Skeletal muscle tissue (tissue), 4 donors: Measurements from ENCODE around the gene IMPDH2. TPM values are rescaled to one million over a fixed set of nuclear protein-coding genes. Genes with fewer than 3 reads are reported as not detected.
"Not testable (repeated sequence)": the region's sequence is repeated elsewhere in the genome, so short reads cannot be mapped to it uniquely, and the experiment has no call there.

Experiments used
- H3K27ac ChIP-seq: one replicate; pipeline ENCODE4 v1.7.0; 2013; ENCODE audit warnings: mild to moderate bottlenecking, low read depth, low read length, inconsistent platforms
- H3K27me3 ChIP-seq, 3 donors: one replicate each; pipeline ENCODE4 v1.7.0; 2013; ENCODE audit warnings: low read length in 3 of 3; ENCODE audit not compliant: control insufficient read depth in 3 of 3, insufficient read depth in 3 of 3
- H3K36me3 ChIP-seq, 3 donors: one replicate each; pipeline ENCODE4 v1.7.0; 2013; ENCODE audit warnings: low read length in 3 of 3; ENCODE audit not compliant: control insufficient read depth in 3 of 3, insufficient read depth in 3 of 3
- H3K4me1 ChIP-seq, 3 donors: one replicate each; pipeline ENCODE4 v1.7.0; 2013; ENCODE audit warnings: low read length in 3 of 3, mild to moderate bottlenecking in 3 of 3; ENCODE audit not compliant: control insufficient read depth in 3 of 3, insufficient read depth in 3 of 3
- H3K4me3 ChIP-seq, 3 donors: one replicate each; pipeline ENCODE4 v1.7.0; 2013; ENCODE audit warnings: low read length in 3 of 3
- H3K9ac ChIP-seq, 3 donors: one replicate each; pipeline ENCODE4 v1.7.0; 2013; ENCODE audit warnings: low read length in 3 of 3, mild to moderate bottlenecking in 3 of 3, moderate library complexity in 2 of 3, low read depth in 1 of 3
- H3K9me3 ChIP-seq, 3 donors: one replicate each; pipeline ENCODE4 v1.7.0; 2013; ENCODE audit warnings: low read length in 3 of 3; ENCODE audit not compliant: control insufficient read depth in 3 of 3
- total RNA-seq: library from RNA; depleted of rRNA; stranded (reverse); fragments of >200 nt; gene quantifications from one replicate; pipeline ENCODE4 v1.2.3, GENCODE V29; 2014
- donor health status: Osteomylitis.

Gene IMPDH2
- total RNA-seq, 1 donor from 2014 or later: 523 TPM

GRCh38 chr3:49008627-49009026, 20.6 kb downstream of the IMPDH2 start:
- Histone ChIP-seq H3K9ac (peak overlapping the region; percentile 66 to 96 (median 92)), H3K4me3 (peak overlapping the region in 1 of 3 donors; percentile 66), H3K27ac (peak overlapping the region; percentile 98), H3K36me3 (peaks cover 11 to 14% (median 13%) of the 10 kb centered on the region in 3 donors), H3K4me1 (peaks cover 35 to 51% (median 40%) of the 10 kb centered on the region in 3 donors)
- not testable (repeated sequence) for H3K9me3 ChIP-seq, H3K27me3 ChIP-seq

DNA sequence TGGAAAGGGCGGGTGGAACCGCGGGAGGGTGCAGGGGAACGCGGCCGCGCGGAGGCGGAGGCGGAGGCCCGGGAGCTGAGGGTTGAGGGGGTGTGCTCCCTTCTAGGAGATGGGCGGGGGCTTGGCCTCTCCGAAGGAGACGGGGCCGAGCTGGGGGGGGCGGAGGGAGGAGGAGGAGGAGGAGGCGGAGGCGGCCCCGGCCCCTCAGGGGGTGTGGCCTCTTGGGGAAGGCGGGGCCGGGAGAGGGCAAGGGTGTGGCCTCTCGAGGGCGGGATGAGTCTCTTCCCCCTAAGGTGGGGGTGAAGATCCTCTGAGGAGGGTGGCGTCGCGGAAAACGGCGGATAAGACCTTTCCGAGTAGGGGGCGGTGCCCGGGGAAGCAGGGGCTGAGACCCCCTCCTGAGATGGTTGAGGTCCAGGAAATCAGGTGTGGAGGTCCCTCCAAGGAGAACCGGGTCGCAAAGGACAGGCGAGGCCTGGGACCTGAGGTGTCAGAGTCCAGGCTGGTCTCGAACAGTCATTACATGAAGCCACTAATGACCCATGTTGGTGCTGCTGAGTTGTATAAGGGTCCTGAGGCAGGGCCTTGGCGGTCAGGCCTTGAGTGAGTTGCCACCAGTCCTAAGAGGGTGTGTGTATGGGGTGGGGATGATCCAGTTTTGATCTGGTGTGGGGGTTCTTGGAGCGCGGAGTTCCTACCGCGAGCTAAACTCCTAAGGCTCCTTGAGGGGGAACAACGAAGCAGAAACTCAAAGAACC, 21.2 kb downstream of the IMPDH2 start:
- Histone ChIP-seq H3K4me1 (peaks cover 28 to 44% (median 34%) of the 10 kb centered on the region in 3 donors), H3K27ac (peak overlapping the region; percentile 98), H3K27me3 (no peaks in the 10 kb centered on the region), H3K9me3 (no peaks in the 10 kb centered on the region), H3K36me3 (peaks cover 9 to 12% (median 10%) of the 10 kb centered on the region in 3 donors), H3K4me3 (peak overlapping the region; percentile 89 to 97 (median 95)), H3K9ac (peak overlapping the region; percentile 87 to 96 (median 92))

- Histone ChIP-seq H3K36me3 (peaks cover 5 to 8% (median 6%) of the 10 kb centered on the region in 3 donors), H3K4me3 (peak within 1 kb of the TSS; percentile 89 to 97 (median 95)), H3K27ac (peak within 1 kb of the TSS; percentile 98), H3K4me1 (peaks cover 21 to 37% (median 26%) of the 10 kb centered on the region in 3 donors), H3K9ac (peak within 1 kb of the TSS; percentile 92 to 96 (median 93)), H3K9me3 (no peaks in the 10 kb centered on the region), H3K27me3 (no peaks in the 10 kb centered on the region)
Observed at GRCh38 chr3:49007068-49007770, 22.0 kb downstream of the IMPDH2 start, which contains the start of gene WDR6. Gene WDR6, plus strand, starts transcription at chr3:49007391. Its CDS starts 41 bp downstream, at chr3:49007432.

DNA sequence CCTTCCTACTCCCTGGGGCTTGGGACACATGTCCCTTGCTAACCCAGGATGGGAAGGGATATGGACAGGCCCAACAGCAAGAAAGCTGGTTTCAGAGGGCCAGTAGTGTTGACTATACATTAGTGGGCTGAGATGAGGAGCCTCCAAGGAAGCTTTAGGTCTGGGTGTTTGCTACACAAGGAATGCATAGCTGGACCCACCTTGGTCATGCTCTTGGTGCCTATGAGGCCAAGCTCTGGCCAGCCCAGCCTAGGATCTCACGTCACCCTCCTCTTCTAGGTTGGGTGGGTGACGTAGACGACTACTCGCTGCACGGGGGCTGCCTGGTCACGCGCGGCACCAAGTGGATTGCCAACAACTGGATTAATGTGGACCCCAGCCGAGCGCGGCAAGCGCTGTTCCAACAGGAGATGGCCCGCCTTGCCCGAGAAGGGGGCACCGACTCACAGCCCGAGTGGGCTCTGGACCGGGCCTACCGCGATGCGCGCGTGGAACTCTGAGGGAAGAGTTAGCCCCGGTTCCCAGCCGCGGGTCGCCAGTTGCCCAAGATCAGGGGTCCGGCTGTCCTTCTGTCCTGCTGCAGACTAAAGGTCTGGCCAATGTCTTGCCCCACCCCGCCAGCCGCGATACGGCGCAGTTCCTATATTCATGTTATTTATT, 22.7 kb downstream of the IMPDH2 start:
- H3K27ac ChIP-seq: peak overlapping the region; percentile 98
- H3K4me3 ChIP-seq: peak overlapping the region; percentile 89 to 97 (median 95)
- H3K4me1 ChIP-seq: peaks cover 17 to 30% (median 20%) of the 10 kb centered on the region in 3 donors

DNA sequence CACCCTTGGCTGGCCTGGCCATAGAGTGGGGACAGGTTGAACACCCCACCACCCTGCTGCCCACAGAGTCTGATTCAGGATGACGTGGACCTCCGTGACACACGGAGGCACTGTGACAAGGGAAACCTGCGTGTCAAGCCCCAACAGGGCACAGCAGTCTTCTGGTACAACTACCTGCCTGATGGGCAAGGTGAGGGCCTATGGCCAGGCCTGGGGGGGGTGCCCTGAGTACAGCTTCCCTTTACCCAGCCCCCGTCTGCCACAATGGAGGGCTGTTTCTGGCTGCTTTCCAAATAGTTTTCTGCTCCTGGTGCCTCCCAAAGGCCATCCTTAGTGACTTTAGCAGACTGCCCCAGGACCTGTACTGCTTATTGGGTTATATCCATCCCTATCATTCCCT, 23.2 kb downstream of the IMPDH2 start:
- Histone ChIP-seq H3K4me3 (peak overlapping the region; percentile 89 to 97 (median 95)), H3K27me3 (no peaks in the 10 kb centered on the region), H3K9ac (peak overlapping the region in 2 of 3 donors; percentile 93 to 96)

More for the DNA sequence above, 22.7 kb downstream of the IMPDH2 start:
- H3K36me3 ChIP-seq: peaks cover 0 to 6% (median 0%) of the 10 kb centered on the region in 3 donors
- no peaks in the 10 kb centered on the region for H3K9me3 ChIP-seq
- no peaks in the 10 kb centered on the region for H3K27me3 ChIP-seq
- peak overlapping the region; percentile 92 to 96 (median 93) for H3K9ac ChIP-seq

GRCh38 chr3:49005303-49005680, 23.9 kb downstream of the IMPDH2 start:
- H3K4me3 ChIP-seq: no peak overlapping the region
- no peaks in the 10 kb centered on the region for H3K27me3 ChIP-seq
- peaks cover 16 to 27% (median 17%) of the 10 kb centered on the region in 3 donors for H3K4me1 ChIP-seq
- no peak overlapping the region for H3K9ac ChIP-seq
- peaks cover 0 to 6% (median 0%) of the 10 kb centered on the region in 3 donors for H3K36me3 ChIP-seq
- H3K27ac ChIP-seq: no peak overlapping the region
- no peaks in the 10 kb centered on the region for H3K9me3 ChIP-seq

More for the DNA sequence above, 23.2 kb downstream of the IMPDH2 start:
- Histone ChIP-seq H3K9me3 (no peaks in the 10 kb centered on the region), H3K27ac (peak overlapping the region; percentile 98), H3K36me3 (peaks cover 0 to 6% (median 0%) of the 10 kb centered on the region in 3 donors), H3K4me1 (peaks cover 16 to 27% (median 17%) of the 10 kb centered on the region in 3 donors)

DNA sequence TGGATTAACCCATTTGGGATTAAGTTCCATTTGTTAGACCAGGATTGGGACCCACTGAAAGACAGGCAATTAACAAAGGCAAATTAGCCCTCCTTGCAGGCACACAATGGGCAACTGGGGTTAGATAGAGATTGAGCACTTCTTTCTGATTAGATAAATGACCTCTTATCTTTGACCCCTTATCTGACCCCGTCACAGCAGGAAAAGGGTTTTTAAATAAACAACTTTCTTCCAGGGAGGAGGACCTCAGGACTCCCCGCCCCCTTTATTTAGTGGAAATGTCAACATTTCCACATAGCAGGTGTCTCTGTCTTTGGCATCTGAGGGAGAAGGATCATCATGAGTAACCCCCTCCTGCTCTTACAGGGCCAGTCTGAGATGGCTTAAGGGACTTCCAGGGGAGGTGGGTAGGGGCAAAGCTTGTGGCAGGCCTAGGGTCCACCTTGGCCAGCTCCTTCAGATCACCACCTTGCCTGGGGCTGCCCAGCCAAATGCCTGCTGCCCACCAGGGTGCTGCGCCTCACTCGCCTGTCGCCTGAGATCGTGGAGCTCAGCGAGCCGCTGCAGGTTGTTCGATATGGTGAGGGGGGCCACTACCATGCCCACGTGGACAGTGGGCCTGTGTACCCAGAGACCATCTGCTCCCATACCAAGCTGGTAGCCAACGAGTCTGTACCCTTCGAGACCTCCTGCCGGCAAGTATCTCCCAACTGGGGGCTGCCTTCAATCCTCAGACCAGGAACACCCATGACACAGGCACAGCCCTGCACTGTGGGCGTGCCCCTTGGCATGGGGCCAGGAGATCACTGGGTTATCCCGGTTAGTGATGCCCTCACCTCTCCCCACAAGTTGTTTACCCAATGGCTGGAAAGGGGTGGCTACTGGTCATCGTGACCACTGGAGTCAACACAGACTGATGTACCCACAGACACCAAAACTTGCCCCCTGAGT, 24.6 kb downstream of the IMPDH2 start:
- peaks cover 16 to 27% (median 17%) of the 10 kb centered on the region in 3 donors for H3K4me1 ChIP-seq
- no peak overlapping the region for H3K9ac ChIP-seq
- H3K27me3 ChIP-seq: no peaks in the 10 kb centered on the region
- H3K9me3 ChIP-seq: no peaks in the 10 kb centered on the region
- no peak overlapping the region for H3K27ac ChIP-seq
- peaks cover 0 to 6% (median 0%) of the 10 kb centered on the region in 3 donors for H3K36me3 ChIP-seq
- H3K4me3 ChIP-seq: no peak overlapping the region

- Histone ChIP-seq H3K9me3 (no peaks in the 10 kb centered on the region), H3K4me1 (peaks cover 2 to 5% (median 3%) of the 10 kb centered on the region in 3 donors), H3K27ac (no peak overlapping the region), H3K9ac (no peak overlapping the region), H3K27me3 (no peaks in the 10 kb centered on the region), H3K4me3 (no peak overlapping the region), H3K36me3 (peaks cover 0 to 6% (median 3%) of the 10 kb centered on the region in 3 donors)
Observed at GRCh38 chr3:49001155-49001554, 28.0 kb downstream of the IMPDH2 start.
